Heart left ventricle (tissue), 13 donors: Measurements from ENCODE around the gene MAPK10.

Experiments
- CTCF ChIP-seq, 12 donors: fragments of 200-600 bp; sonication (generic) in 4 of 12; IDR thresholded peaks; one replicate each; pipeline versions ENCODE4 v1.5.0 to v1.8.0; 2018 to 2022; ENCODE audit warnings: antibody characterized with exemption in 12 of 12, mild to moderate bottlenecking in 5 of 12
- POLR2A ChIP-seq, 2 donors: fragments of 450-650 bp; IDR thresholded peaks; one replicate each; pipeline ENCODE4 v1.6.1; 2017; ENCODE audit warnings: antibody characterized with exemption in 2 of 2, mild to moderate bottlenecking in 2 of 2, moderate library complexity in 2 of 2
- donor health status: ischemic (EF 13 %, LVEDD 7.1; RV severe dilation, severe dysfunction).
- donor health status: DM: no; HTN: yes; CAD: no.
- donor health status: DM: no; HTN: no; CAD: no.
- donor health status: ischemic (EF 25% LVEDD 6.9; RV normal size, moderate dysfunction).
- donor health status: ischemic (EF 25% LVEDD 5.7; RV mildly dilated, moderate dysfunction).
- donor health status: ischemic (EF 35%, LVEDD 5.7; RV mildly dilated, moderate dysfunction).
- donor health status: nonischemic (EF 11% LVEDD 7.7; RV severe dilation, severe dysfunction).
- donor health status: DM: yes; HTN: yes; CAD: no.
- donor health status: PGD.
- donor health status: ischemic (EF 29% LVEDD 5.4; RV normal size, mild dysfunction).
- donor health status: nonischemic (EF 23%, LVEDD 6.1; RV moderate dilation, normal function).

- TF ChIP-seq CTCF (IDR thresholded peaks at IDR 0.05) (no peak), POLR2A (IDR thresholded peaks at IDR 0.05) (no peak)
Observed at GRCh38 chr4:86013621-86014020, 346.2 kb downstream of the MAPK10 start.
